CD4-positive, alpha-beta T cell treated with Interleukin-21 for 1 hour (primary cell): ENCODE data around the gene LIMK2.
"Not testable (repeated sequence)": the region's sequence is repeated elsewhere in the genome, so short reads cannot be mapped to it uniquely, and the experiment has no call there.

Source experiments
- DNase-seq: peaks from one replicate; pipeline ENCODE4 v3.0.0-alpha.2; 2020

LIMK2 gene

GRCh38 chr22:31244943-31245451, 32.9 kb downstream of the LIMK2 start:
- no peak for DNase-seq

GRCh38 chr22:31245998-31246397, 33.9 kb downstream of the LIMK2 start:
- DNase-seq = not testable (repeated sequence)

GRCh38 chr22:31246687-31247086, 34.6 kb downstream of the LIMK2 start:
- no peak for DNase-seq

GRCh38 chr22:31247726-31248125, 35.6 kb downstream of the LIMK2 start:
- DNase-seq = no peak

- peak; percentile 72 for DNase-seq
These were observed 36.1 kb downstream of the LIMK2 start for GRCh38 chr22:31248138-31248745.

GRCh38 chr22:31248965-31249958, 37.2 kb downstream of the LIMK2 start:
- DNase-seq = no peak

- no peak for DNase-seq
These were observed 38.9 kb downstream of the LIMK2 start for GRCh38 chr22:31250740-31251600.

DNA sequence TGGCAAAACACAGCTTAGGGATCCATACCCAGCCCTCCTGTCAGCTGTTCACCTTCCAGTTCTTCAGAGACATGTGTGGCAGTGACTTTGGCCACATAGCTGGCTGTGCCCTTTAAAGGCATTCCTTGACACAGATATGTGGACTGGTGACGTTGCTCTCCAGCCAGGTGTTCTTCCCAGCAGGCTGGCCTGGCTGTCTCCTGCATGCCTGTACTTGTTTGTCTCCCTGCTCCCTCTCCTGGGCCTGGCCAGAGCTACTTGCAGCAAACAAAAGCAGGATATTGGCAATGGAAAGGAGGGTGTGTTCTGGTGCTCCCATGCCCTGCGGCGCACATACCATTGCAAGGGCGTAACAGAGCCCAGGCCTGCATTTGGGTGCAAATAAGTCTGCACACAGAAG, 41.9 kb downstream of the LIMK2 start:
- no peak for DNase-seq

DNA sequence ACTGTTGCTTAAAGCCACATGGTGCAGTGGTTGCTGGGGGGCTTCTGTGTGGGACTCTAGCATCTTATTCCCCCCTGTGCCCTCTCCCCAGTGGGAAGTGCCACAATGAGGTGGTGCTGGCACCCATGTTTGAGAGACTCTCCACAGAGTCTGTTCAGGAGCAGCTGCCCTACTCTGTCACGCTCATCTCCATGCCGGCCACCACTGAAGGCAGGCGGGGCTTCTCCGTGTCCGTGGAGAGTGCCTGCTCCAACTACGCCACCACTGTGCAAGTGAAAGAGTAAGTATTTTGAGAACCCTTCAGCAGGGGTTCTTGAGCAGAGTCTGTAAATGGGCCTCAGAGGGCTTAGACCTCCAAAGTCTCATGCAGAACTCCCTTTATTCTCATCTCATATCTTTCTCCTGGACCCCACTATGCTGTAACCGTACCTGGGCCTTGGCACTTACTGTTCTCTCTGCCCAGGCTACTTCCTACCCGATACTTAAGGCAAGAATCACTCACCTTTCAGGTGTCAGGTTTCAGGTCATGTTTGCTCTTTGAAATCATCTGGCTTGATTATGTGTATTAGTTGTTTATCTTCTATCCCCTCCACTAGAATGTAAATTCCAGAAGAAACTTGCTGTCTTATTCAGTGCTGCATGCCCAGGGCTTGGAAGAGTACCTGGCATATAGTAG, 47.8 kb downstream of the LIMK2 start:
- no peak for DNase-seq

DNA sequence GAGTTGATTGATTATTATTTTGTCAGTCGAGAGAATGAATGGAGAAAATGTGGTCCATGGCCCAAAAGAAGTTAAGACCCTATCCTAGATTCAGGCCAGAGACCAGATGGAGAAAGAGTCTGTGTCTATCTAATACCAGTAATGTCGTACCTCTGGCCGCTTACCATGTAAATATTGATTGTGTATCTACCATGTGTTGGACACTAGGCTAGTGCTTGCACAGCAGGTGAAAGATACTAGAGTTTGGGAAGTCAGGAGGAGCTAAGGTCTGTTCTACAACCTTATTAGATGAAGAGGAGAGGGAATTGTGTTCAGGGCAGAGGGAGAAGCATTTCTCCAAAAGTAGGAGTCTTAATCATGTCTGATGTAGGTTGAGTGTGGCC, 48.4 kb downstream of the LIMK2 start:
- DNase-seq = no peak

GRCh38 chr22:31262312-31263133, 50.4 kb downstream of the LIMK2 start:
- DNase-seq = no peak

DNA sequence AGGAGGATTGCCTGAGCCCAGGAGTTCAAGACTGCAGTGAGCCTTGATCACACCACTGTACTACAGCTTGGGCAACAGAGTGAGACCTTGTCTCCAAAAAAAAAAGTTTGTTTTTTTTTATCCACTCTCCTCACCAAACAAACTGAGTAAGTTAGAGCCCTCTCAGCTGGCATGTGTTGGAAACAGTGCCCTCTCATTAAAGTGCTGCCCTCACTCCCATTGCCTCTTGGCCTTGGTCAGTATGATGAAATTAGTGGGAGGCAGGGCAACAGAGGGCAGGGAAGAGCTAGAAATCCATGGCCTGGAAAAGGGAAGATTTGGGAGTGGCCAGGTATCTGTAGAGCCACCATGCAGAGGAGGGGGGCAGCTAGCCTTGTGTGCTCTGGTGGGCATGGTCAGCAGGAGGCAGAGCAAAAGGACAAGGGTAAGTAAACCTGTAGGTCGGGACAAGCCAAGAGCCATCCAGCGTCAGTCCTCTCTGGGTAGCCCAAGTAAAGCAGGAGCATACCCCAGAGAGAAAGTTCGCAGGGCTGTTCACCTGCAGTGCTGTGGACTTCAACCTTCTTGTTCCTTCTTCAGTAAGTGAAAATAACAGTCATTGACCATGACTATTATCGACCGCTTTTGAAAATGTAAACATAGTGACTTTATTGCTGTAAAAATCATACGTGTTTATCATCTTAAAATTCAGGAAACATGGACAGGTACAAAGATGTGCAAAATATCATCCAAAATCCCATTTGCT, 52.0 kb downstream of the LIMK2 start:
- no peak for DNase-seq

DNA sequence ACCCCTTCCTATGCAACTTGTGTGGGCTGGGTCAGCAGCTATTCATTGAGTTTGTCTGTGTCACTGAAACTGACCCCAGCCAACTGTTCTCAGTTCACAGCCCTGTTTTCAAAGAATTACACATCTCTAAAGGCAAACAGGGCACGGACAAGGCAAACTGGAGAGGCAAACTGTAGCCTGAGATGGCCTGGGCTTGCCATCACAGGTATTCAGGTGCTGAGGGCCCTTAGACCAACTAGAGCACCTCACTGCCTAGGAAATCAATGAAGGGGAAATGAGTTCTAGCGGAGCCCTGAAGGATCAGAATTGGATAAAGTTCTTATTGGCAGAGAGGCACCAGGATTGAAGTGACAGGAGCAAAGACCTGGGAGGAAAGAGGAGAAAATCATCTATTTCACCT, 56.2 kb downstream of the LIMK2 start:
- no peak for DNase-seq

GRCh38 chr22:31269892-31270579, 57.9 kb downstream of the LIMK2 start:
- DNase-seq = no peak

GRCh38 chr22:31271026-31271425, 58.9 kb downstream of the LIMK2 start:
- DNase-seq = no peak

GRCh38 chr22:31271485-31271884, 59.4 kb downstream of the LIMK2 start:
- DNase-seq = no peak

DNA sequence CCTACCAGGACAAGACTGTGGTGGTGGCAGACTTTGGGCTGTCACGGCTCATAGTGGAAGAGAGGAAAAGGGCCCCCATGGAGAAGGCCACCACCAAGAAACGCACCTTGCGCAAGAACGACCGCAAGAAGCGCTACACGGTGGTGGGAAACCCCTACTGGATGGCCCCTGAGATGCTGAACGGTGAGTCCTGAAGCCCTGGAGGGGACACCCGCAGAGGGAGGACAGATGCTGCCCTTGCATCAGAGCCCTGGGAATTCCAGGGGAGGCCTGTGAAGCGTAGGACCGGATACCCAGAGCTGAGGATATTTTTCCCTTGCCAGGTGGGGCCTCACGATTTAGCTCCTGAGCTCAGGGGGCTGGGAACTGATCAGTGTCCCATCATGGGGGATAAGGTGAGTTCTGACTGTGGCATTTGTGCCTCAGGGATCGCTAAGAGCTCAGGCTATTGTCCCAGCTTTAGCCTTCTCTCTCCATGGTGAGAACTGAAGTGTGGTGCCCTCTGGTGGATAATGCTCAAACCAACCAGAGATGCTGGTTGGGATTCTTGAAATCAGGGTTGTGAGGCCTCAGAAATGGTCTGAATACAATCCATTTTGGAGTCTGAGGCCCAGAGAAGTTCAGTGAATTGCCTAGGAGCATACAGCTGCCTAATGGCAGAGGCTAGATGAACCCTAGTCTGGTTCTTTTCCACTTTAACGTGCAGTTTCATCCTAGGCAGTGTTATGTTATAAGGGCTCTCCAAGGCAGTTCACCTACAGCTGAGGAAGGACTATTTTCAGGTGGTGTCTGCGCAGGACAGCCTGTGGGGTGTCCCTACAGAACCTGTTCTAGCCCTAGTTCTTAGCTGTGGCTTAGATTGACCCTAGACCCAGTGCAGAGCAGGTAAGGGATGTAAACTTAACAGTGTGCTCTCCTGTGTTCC, 60.7 kb downstream of the LIMK2 start:
- DNase-seq = peak; percentile 70

DNA sequence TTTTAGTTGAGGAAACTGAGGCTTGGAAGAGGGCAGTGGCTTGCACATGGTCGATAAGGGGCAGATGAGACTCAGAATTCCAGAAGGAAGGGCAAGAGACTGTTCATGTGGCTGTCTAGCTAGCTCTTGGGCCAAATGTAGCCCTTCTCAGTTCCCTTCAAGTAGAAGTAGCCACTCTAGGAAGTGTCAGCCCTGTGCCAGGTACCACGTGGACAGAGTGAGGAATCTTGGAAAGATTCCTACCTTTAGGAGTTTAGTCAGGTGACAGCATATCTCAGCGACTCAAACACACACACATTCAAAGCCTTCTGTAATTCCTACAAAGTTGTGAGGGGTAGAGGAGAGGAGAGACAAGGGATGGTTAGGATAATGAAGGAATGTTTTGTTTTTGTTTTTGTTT, 61.9 kb downstream of the LIMK2 start:
- DNase-seq = no peak

DNA sequence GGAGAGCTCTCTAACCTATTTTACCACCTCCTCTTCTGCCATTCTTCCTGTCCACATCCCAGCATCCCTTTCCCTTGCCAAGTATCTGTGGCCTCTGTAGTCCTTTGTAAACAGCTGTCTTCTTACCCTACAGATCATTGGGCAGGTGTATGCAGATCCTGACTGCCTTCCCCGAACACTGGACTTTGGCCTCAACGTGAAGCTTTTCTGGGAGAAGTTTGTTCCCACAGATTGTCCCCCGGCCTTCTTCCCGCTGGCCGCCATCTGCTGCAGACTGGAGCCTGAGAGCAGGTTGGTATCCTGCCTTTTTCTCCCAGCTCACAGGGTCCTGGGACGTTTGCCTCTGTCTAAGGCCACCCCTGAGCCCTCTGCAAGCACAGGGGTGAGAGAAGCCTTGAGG, 62.9 kb downstream of the LIMK2 start:
- no peak for DNase-seq
